HG03571 (cell line): Measurements from ENCODE around the gene FES.
"Not testable (repeated sequence)": the region's sequence is repeated elsewhere in the genome, so short reads cannot be mapped to it uniquely, and the experiment has no call there.

Experiments used
- ATAC-seq: cut with Tn5 transposase; IDR thresholded peaks from one replicate; pipeline ENCODE4 v1.9.1; 2021; ENCODE audit not compliant: unreplicated experiment

Gene FES

DNA sequence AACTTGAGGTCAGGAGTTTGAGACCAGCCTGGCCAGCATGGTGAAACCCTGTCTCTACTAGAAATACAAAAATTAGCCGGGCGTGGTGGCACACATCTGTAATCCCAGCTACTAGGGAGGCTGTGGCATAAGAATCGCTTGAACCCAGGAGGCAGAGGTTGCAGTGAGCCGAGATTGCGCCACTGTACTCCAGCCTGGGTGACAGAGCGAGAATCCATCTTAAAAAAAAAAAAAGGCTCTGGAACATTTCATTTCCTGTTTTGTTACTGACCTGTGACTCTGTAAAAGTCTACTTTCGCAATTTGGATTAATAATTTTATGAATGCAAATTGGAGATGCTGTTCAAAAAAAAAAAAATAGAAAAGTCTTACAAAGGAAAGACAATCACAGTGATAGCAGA, 43.8 kb downstream of the FES start:
- ATAC-seq, result not testable (repeated sequence)

DNA sequence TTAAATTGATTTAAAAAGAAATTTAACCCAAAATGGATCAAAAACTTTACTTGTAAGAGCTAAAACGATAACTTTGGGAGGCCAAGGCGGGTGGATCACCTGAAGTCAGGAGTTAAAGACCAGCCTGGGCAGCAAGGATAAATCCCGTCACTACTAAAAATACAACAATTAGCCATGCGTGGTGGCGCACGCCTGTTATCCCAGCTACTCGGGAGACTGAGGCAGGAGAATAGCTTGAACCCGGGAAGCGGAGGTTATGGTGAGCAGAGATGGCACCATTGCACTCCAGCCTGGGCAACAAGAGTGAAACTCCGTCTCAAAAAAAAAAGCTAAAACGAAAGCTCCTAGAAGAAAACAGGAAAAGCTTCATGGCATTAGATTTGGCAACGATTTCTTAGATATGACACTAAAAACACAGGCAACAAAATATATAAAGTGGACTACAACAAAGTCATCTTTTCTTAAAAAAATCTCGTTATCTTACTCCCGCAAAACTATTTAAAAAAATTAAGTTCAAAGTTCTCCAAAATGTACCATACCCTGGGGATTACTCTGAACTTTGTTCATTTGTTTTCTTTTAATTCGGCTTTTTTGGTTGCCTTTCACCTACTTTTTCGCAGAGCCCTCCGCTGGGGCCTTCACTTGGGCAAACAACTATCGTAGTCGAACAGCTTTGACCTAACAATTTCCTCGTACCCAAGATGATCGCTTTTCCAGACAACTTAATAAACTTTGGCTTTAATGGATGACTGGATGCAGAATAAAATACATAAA, 45.1 kb downstream of the FES start:
- ATAC-seq, result no peak

DNA sequence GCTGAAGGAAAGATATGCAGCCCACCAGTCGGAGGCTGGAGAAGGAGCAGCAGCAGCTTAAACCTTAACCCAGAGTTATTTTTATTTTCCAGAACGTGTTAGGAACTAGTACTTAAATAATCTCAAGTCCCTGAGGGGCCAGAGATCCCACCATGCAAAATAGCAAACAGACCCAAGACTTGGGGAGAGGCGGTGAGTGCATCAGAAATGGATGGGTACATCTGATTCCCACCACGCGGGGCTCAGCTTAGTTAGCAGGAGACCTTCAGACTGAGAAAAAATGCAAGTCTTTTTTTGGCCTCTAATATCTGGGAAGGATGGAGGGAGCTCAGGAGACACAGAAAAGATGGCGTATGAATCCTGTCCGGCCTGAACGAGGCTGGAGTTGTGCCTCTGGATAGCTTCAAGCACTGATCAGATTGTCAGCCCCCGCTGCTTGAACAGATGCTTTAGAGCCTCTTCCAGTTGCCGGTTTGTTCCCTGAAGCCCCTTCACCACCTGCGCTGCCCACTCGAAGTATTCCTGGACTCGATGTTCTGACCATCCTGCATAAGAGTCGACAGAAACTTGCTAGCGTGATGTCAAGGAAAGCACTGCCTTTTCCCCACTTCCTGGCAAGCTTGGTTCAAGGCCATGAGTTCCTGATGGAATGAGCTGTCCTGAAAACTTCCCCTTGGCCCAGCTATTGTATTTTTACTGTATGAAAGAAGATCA, 46.7 kb downstream of the FES start:
- ATAC-seq, result no peak

DNA sequence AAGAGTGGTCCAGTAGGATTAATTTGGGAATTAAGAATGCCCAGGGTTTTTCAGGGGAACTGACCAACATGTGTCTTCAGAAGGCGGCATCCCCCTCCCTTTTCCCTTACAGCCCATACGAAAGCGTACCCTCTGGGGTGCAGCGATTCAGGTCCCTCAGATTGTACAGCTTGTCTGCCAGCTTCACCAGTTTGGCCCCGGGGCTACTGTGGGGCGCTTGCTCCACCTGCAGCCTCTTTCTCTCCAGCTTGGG, 47.2 kb downstream of the FES start:
- ATAC-seq, result no peak

DNA sequence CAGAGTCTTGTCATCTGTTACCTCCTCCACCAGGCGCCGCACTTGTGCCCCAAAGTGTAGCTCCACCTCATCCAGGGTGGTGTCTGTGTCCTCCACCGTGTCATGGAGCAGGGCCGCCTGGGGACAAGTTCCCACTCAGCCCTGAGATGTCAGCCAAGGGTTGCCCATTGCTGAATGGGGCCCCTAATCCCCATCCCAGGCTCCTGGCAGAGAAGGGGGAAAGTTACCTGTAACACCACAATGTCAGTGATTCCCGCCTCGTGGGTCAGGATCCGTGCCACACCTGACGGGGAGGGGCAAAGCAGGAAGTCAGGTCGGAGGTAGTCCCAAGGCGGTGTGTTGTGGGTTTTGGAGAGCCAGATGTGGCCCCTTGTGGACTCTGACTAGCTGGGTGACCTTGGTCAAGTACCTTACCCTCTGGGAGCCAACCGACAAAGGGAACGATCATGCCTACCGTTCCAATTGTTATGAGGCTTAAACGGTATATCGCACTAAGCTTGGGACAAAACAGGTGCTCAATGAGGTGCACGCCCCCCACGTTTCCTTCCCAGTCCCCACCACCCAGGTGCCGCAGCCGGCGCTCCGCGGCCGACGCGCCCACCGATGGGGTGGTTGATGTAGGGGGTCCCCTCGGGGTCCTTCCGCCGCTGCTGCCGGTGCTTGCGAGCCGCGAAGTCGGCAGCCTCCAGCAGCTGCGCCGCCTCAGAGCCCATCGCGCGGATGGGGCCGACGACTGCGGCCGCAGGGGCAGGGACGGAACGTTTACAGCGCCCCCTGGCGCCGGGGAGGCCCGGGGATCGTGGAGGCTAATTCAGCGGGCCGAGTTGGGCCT, 47.7 kb downstream of the FES start, which contains the start of gene HDDC3:
Gene HDDC3 (minus strand): TSS at position 722 of the 832 bp plus-strand sequence. CDS start 9 bp downstream, at position 713.
- ATAC-seq, result peak; percentile 46

- no peak for ATAC-seq
Observed at GRCh38 chr15:90932660-90932991, 48.3 kb downstream of the FES start.

DNA sequence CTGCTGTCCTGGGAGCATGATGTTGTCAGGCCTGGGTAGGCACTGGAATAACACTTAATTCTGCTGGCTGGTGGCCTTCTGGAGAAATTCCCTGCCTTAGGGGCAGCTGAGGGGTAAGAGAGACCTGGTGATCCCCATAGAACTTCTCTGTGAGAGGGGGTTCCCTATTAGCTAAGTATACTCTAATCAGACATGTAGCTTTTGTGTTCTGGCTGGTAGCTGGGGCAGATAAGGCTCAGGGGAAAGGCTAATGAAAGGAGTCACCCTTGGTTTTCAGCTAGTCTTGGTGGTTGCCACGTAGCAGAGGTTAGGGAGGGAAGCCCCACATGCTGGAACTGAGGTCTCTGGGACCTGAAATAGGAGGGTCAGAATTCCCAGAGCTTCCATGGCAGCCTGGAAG, 49.0 kb downstream of the FES start:
- no peak for ATAC-seq

GRCh38 chr15:90934256-90934948, 50.1 kb downstream of the FES start:
- no peak for ATAC-seq

GRCh38 chr15:90934949-90935751, 50.8 kb downstream of the FES start, which contains the start of gene UNC45A:
UNC45A (plus strand) TSS chr15:90935285; CDS start chr15:90935325, 40 bp downstream.
- peak; percentile 63 for ATAC-seq

GRCh38 chr15:90936823-90937222, 52.5 kb downstream of the FES start:
- ATAC-seq, result no peak

DNA sequence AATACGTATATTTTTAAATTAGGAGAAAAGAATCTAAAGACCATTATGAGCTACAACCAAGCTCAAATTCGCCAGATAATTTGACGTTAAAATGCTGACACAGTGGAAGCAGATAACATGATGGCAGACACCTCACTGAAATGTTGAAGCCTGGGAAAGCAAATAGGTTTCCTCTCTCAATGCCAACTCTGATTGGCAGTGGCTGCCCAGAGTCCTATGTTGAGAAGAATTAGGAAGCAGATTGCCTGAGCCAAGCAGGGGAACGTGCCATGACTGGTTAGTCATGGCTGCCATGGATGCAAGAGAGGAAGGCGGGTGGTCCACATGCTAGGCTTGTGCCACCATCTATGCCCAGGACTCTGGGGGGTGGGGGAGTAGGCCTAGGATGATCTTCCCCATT, 54.0 kb downstream of the FES start:
- no peak for ATAC-seq

- no peak for ATAC-seq
Observed at GRCh38 chr15:90939756-90940155, 55.5 kb downstream of the FES start.

DNA sequence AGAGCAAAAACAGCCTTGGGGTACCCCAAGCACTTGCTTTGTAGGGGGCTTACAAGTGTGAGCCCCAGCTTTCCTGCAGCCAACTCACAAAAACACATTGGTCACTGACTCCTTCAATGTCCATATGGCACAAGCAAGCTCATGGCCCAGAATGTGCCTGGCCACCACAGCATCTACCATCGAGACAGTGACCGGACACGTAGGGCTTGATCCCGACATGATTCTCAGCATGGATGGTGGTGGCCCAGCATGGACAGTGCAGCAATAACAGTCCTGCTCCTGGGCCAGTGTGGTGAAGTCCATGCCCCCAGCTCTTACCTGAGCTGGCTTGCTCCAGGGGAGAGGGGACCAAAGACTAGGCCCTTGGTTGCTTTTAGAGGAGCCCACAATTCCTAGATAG, 56.7 kb downstream of the FES start:
- ATAC-seq, result no peak

GRCh38 chr15:90942354-90943120, 58.2 kb downstream of the FES start:
- no peak for ATAC-seq

GRCh38 chr15:90945091-90945490, 60.8 kb downstream of the FES start:
- ATAC-seq, result no peak
